AG10803 (cell line): Measurements from ENCODE around the gene LRRC23.
"Not testable (repeated sequence)": the region's sequence is repeated elsewhere in the genome, so short reads cannot be mapped to it uniquely, and the experiment has no call there.

ENCODE experiments used
- DNase-seq: peaks from one replicate; pipeline ENCODE4 v3.0.0; 2010; ENCODE audit warnings: low read depth
- H3K4me3 ChIP-seq: 2 replicates; pipeline ENCODE4 v1.5.1; 2011; ENCODE audit warnings: mild to moderate bottlenecking, low read length, control low read depth
- CTCF ChIP-seq: conservative IDR thresholded peaks from 2 replicates; pipeline ENCODE4 v1.5.1; 2011; ENCODE audit warnings: mild to moderate bottlenecking, low read length, control low read depth, inconsistent platforms

The LRRC23 gene

DNA sequence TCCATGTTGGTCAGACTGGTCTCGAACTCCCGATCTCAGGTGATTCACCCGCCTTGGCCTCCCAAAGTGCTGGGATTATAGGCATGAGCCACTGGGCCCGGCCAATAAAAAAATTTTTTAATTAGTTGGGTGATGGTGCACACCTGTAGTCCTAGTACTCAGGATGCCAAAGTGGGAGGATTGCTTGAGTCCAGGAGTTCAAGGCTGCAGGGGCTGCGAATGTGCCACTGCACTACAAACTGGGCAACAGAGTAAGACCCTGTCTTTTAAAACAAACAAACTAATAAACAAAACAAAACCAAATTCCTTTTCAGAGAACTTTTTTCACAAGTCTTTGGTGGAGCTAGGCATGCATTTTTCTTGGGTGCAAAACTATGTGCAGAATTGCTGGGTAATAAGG, 21.4 kb upstream of the LRRC23 start:
- no peak for DNase-seq
- no peak overlapping the region for H3K4me3 ChIP-seq
- TF ChIP-seq CTCF = no peak

DNA sequence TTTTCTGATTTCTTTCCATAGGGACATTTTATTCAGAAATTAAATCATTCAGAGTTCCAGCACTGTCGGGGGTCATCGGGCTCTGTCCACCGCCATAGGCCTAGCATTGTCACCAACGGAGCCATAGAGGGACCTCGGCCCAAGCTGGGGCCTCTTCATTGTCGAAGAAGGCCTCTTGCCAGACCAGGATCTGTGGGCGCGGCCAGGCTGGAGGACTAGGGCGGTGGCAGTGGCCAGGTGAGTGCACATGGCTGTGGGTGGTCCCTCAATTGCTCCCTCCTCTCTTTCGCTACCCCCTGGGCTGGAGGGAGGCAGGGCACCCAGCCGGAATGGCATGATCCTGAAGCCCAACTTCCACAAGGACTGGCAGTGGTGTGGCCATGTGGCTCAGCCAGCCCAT, 20.9 kb upstream of the LRRC23 start:
- no peak for DNase-seq
- no peak for TF ChIP-seq CTCF

GRCh38 chr12:6884539-6884938, 20.1 kb upstream of the LRRC23 start:
- no peak for TF ChIP-seq CTCF
- no peak for DNase-seq
- no peak overlapping the region for H3K4me3 ChIP-seq

More for the DNA sequence above, 20.9 kb upstream of the LRRC23 start:
- no peak overlapping the region for H3K4me3 ChIP-seq

GRCh38 chr12:6886206-6886999, 18.2 kb upstream of the LRRC23 start:
- H3K4me3 ChIP-seq, DNase-seq: not testable (repeated sequence)

- H3K4me3 ChIP-seq = no peak overlapping the region
- TF ChIP-seq CTCF = no peak
- no peak for DNase-seq
Observed at GRCh38 chr12:6887460-6887859, 17.2 kb upstream of the LRRC23 start.

DNA sequence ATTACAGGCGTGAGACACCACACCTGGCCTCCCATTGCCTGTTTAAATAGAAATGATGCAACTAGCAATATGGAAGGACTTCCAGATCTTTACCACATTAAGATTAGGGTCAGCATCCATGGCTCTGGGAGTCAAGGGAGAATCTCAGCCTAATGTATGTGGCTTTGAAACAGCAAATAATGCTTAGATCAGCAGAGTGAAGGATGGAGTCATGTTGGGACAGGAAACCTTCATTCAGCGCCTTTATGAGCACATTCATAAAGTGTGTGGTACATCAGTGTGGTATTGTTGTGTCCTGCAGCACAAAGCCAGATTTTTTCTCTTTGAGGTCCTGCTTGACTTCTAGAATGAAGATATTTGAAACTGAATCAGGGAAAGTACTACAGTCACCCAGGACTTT, 16.3 kb upstream of the LRRC23 start:
- no peak for DNase-seq
- TF ChIP-seq CTCF = no peak
- no peak overlapping the region for H3K4me3 ChIP-seq

DNA sequence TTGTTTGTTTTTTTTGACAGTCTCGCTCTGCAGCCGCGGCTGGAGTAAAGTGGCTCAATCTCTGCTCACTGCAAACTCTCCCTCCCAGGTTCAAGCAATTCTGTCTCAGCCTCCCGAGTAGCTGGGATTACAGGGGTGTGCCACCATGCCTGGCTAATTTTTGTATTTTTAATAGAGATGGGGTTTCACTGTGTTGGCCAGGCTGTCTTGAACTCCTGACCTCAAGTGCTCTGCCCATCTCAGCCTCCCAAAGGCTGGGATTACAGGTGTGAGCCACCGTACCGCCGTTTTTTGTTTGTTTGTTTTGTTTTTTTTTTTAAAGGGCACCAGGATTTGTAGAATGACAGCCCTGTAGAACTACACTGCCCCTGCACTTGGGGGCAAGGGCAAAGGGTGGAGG, 15.8 kb upstream of the LRRC23 start:
- not testable (repeated sequence) for H3K4me3 ChIP-seq, DNase-seq

- not testable (repeated sequence) for H3K4me3 ChIP-seq, DNase-seq
Observed at GRCh38 chr12:6889775-6890573, 14.6 kb upstream of the LRRC23 start.
